ENCODE data around the gene HEG1.

Gene HEG1

DNA sequence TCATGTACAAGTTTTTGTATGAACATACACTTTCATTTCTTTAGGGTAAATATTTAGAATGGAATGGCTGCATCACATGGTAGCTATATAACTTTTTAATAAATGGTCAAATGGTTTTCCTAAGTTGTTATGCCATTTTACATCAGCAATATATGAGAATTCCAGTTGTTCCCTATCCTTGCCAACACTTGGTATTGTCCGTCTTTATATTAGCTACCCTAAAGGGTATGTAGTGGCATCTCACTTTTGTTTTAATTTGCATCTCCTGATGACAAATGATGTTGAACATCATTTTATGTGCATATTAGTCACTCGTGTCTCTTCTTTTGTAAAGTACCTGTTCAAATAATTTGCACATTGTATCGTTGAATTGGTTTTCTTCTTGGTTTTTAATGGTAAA lies 118.7 kb downstream of the HEG1 start:
- ATAC-seq, result no peak

GRCh38 chr3:124935794-124936542 lies 119.8 kb downstream of the HEG1 start:
- no peak for ATAC-seq

DNA sequence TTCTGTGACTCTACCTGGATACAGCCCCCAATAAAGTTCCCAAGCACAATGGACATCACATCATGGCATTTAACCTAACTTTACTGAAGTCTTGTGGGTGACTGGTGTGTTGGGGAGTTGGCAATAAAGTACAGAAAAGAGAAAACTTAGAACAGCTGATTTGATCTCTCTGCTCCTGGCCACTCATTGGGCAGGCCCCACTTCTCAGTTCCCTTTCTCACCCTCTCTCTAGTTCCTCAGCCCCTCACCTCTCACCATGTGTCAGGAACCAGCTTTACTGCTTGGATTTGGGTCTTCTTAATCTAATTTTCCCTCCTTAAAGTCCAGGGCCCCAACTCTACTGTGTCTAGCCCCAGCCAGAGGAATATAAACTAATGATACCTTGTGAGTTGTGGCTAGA lies 120.5 kb downstream of the HEG1 start:
- ATAC-seq, result no peak

GRCh38 chr3:124934577-124934976 lies 121.2 kb downstream of the HEG1 start, which contains the start of gene MUC13:
Gene MUC13, minus strand, starts transcription at chr3:124934751. Its CDS starts 39 bp downstream, at chr3:124934712.
- ATAC-seq, result no peak

DNA sequence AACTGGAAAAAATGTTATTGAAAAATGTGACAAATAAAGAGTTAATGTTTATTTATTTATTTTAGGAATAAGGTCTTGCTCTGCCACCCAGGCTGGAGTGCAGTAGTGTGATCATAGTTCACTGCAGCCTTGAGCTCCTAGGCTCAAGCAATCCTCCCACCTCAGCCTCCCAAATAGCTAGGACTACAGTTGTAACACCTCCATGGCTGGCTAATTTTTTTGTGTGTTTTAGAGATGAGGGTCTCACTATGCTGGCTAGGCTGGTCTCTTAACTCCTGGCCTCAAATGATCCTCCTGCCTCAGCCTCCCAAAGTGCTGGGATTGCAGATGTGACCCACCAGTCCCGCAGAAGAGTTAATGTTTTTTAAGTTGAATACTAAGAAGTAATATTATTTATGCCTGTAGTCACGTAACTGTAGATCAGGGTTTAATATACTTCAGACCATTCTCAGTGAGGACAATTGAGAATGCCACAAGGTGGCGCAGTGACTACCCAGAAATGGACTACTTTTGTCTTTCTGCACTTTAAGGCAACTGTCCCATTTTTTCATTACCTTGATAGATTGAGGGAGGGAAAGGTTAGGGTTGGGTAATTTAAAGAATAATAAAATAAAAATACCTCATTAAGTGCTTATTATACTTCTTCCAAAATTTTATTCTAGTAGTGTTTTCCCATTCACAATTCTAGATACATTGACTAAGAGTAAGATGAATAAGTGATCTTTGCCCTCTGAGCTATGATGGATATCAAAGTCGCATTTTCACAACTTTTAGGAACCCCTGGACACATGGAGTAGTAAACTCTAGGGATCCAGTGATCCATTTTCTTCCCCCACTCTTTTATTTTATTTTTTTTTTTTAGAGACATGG lies 127.2 kb downstream of the HEG1 start:
- peak in 1 of 2 donors; percentile 33 for ATAC-seq

DNA sequence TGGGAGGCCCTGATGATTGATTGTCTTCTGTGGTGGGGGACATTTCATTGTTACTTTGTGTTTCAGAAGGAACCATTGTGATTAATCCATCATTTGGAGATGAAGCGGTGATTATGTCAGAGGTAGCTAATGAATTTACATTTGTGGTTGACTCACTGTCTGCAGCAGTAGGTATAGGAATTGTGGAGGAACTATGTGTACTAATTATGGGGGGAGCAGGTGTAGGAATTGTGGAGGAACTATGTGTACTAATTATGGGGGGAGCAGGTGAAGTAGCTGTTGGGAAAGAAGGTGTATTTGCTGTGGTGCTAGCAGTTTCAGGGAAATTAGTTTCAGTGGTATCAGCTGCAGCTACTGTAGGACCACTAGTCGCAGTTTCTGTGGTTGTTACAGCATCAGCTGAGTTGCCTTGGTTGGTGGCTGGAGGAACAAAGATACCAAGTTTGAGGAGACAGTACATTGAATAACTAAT lies 128.2 kb downstream of the HEG1 start:
- no peak for ATAC-seq

DNA sequence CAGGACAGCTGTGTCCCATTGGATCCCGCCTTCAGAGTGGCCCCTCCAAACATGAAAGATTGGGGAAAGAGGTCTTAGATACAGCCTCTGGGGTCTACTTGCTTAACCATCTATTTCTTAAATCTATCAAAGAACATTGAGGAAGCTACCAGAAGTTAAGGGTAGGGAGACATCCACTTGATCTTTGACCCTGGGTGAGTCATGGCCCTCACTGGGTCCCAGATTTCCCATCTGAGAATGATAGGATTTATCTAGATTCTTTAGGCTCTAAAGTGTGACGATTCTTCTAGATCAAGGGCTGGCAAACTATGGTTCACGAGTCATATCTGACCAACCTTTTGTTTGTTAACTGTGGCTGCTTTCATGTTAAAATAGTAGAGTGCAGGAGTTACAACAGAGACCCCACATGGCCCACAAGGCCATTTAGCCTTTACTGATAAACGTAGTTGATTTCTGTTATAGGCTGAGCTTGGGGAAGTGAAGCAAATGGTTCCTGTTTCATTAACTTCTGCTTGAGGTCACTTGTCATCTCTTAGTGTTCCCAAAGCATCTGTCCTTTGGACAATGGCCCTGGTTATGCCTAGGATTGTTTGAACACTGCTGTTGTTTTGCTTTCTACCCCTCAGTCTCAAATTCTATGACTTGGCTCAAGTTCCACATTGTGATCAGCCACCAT lies 129.2 kb downstream of the HEG1 start:
- ATAC-seq, result no peak

GRCh38 chr3:124924741-124925140 lies 131.1 kb downstream of the HEG1 start:
- no peak for ATAC-seq

- no peak for ATAC-seq
These were observed 132.0 kb downstream of the HEG1 start for GRCh38 chr3:124923833-124924232.

- ATAC-seq, result no peak
These were observed 135.1 kb downstream of the HEG1 start for GRCh38 chr3:124920718-124921117.

DNA sequence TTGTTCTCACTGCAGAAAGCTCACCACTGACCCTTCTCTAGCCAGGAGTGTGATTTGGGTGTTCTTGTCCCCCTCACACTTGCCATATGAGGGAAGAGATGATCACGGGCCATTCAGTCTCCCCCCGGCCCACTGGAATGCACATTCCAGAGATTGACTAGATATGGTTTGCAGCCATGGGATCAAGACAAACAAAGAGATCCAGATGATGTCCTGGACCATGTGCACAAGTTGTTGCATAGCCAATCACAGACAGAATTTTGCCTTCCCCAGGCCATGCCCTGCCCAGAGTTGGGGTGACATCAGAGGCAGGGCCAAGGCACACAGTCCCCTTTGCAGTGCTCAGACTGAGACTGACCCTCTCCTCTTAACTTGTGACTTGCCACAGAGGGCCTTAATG lies 136.0 kb downstream of the HEG1 start:
- no peak for ATAC-seq

DNA sequence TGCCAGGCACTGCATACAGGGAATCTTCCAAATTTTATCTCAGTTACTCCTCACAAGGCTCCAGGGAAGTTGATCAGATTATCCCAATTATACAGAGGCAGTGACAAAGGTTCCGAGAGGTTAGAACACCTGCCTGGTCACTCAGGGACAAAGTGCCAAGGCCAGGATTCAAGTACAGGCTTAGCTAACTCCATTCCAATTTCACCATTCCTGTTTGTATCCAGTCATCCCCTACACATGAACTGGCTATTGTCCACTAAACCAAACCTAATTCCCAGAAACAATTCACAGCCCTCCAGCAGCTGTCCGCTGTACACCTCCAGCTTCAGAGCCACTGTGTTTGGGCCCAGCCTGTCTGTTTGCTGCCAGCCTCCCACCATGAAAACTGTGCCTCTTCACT lies 137.3 kb downstream of the HEG1 start:
- no peak for ATAC-seq

DNA sequence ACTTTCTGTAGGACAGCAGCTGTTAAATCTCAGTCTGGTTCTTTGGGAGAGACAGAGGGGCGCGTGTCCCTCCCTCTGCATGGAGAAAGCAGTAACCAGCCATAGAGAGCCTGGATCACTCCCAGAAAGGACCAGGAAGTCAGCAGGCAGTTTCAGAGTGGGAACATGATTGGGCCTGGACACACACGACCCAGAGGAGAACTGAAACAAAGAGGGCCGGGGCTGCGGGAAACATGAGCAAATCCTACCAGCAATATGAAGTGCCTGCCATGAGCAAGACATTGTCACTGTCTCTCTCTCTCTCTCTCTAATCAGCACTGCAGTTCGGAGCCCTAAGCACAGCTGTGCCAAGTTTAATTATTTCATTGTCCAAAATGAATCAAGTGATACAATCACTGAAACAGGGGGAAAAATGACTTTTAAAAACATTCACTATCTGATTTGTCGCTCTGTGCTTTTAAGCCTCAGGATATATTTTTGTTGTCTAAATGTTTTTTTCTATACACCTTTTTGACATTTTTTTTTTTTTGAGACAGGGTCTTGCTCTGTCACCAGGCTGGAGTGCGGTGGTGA lies 138.9 kb downstream of the HEG1 start:
- no peak for ATAC-seq

All from activated CD4-positive, CD25-positive, alpha-beta regulatory T cell treated with anti-CD3 and anti-CD28 coated beads, Interleukin-2, amount 50 U/mL, for 24 hours (primary cell).